ENCODE measurements around the gene TEN1.
"Not testable (repeated sequence)": the region's sequence is repeated elsewhere in the genome, so short reads cannot be mapped to it uniquely, and the experiment has no call there.

- TF ChIP-seq, protein P1, sequence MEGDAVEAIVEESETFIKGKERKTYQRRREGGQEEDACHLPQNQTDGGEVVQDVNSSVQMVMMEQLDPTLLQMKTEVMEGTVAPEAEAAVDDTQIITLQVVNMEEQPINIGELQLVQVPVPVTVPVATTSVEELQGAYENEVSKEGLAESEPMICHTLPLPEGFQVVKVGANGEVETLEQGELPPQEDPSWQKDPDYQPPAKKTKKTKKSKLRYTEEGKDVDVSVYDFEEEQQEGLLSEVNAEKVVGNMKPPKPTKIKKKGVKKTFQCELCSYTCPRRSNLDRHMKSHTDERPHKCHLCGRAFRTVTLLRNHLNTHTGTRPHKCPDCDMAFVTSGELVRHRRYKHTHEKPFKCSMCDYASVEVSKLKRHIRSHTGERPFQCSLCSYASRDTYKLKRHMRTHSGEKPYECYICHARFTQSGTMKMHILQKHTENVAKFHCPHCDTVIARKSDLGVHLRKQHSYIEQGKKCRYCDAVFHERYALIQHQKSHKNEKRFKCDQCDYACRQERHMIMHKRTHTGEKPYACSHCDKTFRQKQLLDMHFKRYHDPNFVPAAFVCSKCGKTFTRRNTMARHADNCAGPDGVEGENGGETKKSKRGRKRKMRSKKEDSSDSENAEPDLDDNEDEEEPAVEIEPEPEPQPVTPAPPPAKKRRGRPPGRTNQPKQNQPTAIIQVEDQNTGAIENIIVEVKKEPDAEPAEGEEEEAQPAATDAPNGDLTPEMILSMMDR (conservative IDR thresholded peaks at IDR 0.05; ENCODE audit: low read depth, low read length): not testable (repeated sequence)
- TF ChIP-seq POLR2A (IDR thresholded peaks at IDR 0.05; ENCODE audit: low read depth, low read length); RCOR1 (IDR thresholded peaks at IDR 0.05; ENCODE audit: insufficient replicate concordance, low read length); RAD21 (IDR thresholded peaks at IDR 0.05; ENCODE audit: low read length); RFX5 (IDR thresholded peaks at IDR 0.05; ENCODE audit: low read depth, low read length); NFE2L2 (IDR thresholded peaks at IDR 0.05; ENCODE audit: low read depth, low read length); CHD1 (IDR thresholded peaks at IDR 0.05; ENCODE audit: low read depth, low read length); CEBPB (IDR thresholded peaks at IDR 0.05; ENCODE audit: low read depth, low read length); MXI1 (IDR thresholded peaks at IDR 0.05; ENCODE audit: borderline replicate concordance, low read depth, low read length); FOS (IDR thresholded peaks at IDR 0.05; ENCODE audit: low read depth, low read length); SMC3 (IDR thresholded peaks at IDR 0.05; ENCODE audit: low read depth, low read length); BHLHE40 (IDR thresholded peaks at IDR 0.05; ENCODE audit: low read depth, low read length); MAZ (IDR thresholded peaks at IDR 0.05; ENCODE audit: borderline replicate concordance, low read depth, low read length): not testable (repeated sequence)
- TF ChIP-seq, protein P2, sequence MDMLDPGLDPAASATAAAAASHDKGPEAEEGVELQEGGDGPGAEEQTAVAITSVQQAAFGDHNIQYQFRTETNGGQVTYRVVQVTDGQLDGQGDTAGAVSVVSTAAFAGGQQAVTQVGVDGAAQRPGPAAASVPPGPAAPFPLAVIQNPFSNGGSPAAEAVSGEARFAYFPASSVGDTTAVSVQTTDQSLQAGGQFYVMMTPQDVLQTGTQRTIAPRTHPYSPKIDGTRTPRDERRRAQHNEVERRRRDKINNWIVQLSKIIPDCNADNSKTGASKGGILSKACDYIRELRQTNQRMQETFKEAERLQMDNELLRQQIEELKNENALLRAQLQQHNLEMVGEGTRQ (IDR thresholded peaks at IDR 0.05; ENCODE audit: low read depth, low read length): not testable (repeated sequence)
Measured at GRCh38 chr17:76042868-76043267, 63.8 kb downstream of the TEN1 start.
